Measurements from ENCODE around the gene KCNT1. TPM values are rescaled to one million over a fixed set of nuclear protein-coding genes. Genes with fewer than 3 reads are reported as not detected.

Gene KCNT1
- total RNA-seq, 1 experiment from 2014 or later: 0.17 TPM

DNA sequence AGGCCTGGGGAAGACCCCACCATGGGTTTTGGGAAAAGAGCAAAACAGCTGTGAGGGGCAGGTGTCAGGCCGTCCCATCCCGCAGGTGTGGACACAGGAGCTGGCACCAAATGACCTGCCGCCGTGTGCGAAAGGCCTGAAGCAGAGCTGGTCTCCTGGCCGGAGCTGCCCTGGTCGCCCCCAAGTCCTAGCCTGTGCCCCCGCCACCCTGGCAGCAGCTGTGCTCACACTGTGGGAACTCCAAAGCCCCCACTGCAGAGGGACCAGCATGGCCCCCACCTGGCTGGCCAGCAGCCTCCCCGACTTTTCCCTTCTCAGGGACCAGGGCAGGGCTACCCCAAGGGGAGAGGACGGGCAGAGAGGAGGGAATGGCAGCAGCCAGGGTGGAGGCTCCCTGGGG lies 88.4 kb downstream of the KCNT1 start:
- no peaks in the 10 kb centered on the region for H4K20me1 ChIP-seq (ENCODE audit: insufficient read depth)
- no peak for DNase-seq (ENCODE audit: low read depth, low spot score)
- H3K36me3 ChIP-seq (ENCODE audit: control insufficient read depth in 1 of 2, insufficient read depth in 2 of 2, low read length in 2 of 2): no peaks in the 10 kb centered on the region
- ChIA-PET CTCF (no interaction called here), POLR2A (interaction anchor here (0.6 kb wide), 1 partner anchor 160 kb away, joined by 3 read pairs; no protein-coding TSS in a partner anchor), RAD21 (ENCODE audit: low non-redundant PET in 1 of 2, low total read pairs in 2 of 2, uncharacterized antibody in 2 of 2, unreplicated experiment in 2 of 2) (no interaction called here)
- no peaks in the 10 kb centered on the region for H3K27me3 ChIP-seq (ENCODE audit: insufficient read depth, low read length)
- H3K4me1 ChIP-seq (ENCODE audit: control insufficient read depth in 1 of 2, insufficient read depth in 2 of 2, low read length in 2 of 2): no peaks in the 10 kb centered on the region
- no peak overlapping the region for H3K4me3 ChIP-seq (replicated peaks in 1 of 2; ENCODE audit: low read depth in 1 of 2, low read length in 2 of 2)
- no peak overlapping the region for H3K9ac ChIP-seq (ENCODE audit: low read length)
- no peak for ATAC-seq
- no TSS peak for BruUV-seq (replicated peaks)
- intact Hi-C loops (cut with micrococcal nuclease): no loop called here
- no peak overlapping the region for H3K4me2 ChIP-seq (ENCODE audit: low read length)
- H3K9me2 ChIP-seq (ENCODE audit: insufficient read depth): no peaks in the 10 kb centered on the region
- no peaks in the 10 kb centered on the region for H3K9me3 ChIP-seq (ENCODE audit: control insufficient read depth in 1 of 2, insufficient read depth in 1 of 2, low read depth in 1 of 2, low read length in 2 of 2)
- H3K27ac ChIP-seq (ENCODE audit: low read depth, low read length): no peak overlapping the region
- H3K79me2 ChIP-seq (ENCODE audit: insufficient read depth, low read length): no peaks in the 10 kb centered on the region
- H2AFZ ChIP-seq (ENCODE audit: low read depth, low read length, poor library complexity, severe bottlenecking): no peak overlapping the region
- no peak for TF ChIP-seq TCF7L2 (IDR thresholded peaks at IDR 0.05; ENCODE audit: borderline replicate concordance, extremely low read depth, insufficient read depth, insufficient read length)
- TF ChIP-seq SP1 (IDR thresholded peaks at IDR 0.05; ENCODE audit: low read depth): no peak

DNA sequence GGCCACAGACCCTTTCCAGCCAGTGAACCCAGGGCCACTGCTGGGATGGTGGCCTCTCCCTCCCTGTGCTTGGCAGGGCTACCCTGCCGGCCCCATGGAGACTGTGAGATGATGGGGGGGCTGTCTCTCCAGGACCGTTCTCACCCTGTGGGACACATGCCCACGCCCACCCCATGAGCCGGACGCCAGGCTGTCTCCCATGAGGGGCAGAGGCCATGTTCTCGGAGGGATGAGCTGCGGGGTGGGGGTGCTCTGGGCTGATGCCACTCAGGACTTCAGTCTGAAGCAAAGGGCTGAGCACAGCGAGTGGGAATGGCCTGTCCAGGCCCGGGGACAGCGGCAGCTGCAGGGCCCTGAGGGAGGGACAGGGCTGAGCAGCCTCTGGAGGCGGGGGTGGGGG lies 88.9 kb downstream of the KCNT1 start:
- Histone ChIP-seq H3K27me3 (ENCODE audit: insufficient read depth, low read length) (no peaks in the 10 kb centered on the region), H3K27ac (ENCODE audit: low read depth, low read length) (no peak overlapping the region), H3K9me2 (ENCODE audit: insufficient read depth) (no peaks in the 10 kb centered on the region), H3K4me3 (replicated peaks in 1 of 2; ENCODE audit: low read depth in 1 of 2, low read length in 2 of 2) (no peak overlapping the region), H3K4me1 (ENCODE audit: control insufficient read depth in 1 of 2, insufficient read depth in 2 of 2, low read length in 2 of 2) (no peaks in the 10 kb centered on the region), H2AFZ (ENCODE audit: low read depth, low read length, poor library complexity, severe bottlenecking) (no peak overlapping the region), H3K9ac (ENCODE audit: low read length) (no peak overlapping the region), H4K20me1 (ENCODE audit: insufficient read depth) (no peaks in the 10 kb centered on the region), H3K4me2 (ENCODE audit: low read length) (no peak overlapping the region), H3K36me3 (ENCODE audit: control insufficient read depth in 1 of 2, insufficient read depth in 2 of 2, low read length in 2 of 2) (no peaks in the 10 kb centered on the region), H3K79me2 (ENCODE audit: insufficient read depth, low read length) (no peaks in the 10 kb centered on the region), H3K9me3 (ENCODE audit: control insufficient read depth in 1 of 2, insufficient read depth in 1 of 2, low read depth in 1 of 2, low read length in 2 of 2) (no peaks in the 10 kb centered on the region)
- ATAC-seq (no peak; the same call in 1 of the 2 replicates), DNase-seq (ENCODE audit: low read depth, low spot score) (no peak)
- POLR2A ChIA-PET: no interaction called here
- CTCF ChIA-PET: no interaction called here
- intact Hi-C loops (cut with micrococcal nuclease): no loop called here
- RAD21 ChIA-PET (ENCODE audit: low non-redundant PET in 1 of 2, low total read pairs in 2 of 2, uncharacterized antibody in 2 of 2, unreplicated experiment in 2 of 2): no interaction called here
- TF ChIP-seq ZBTB33 (IDR thresholded peaks at IDR 0.05; ENCODE audit: extremely low read depth, insufficient replicate concordance, low read length): no peak
- no peak for TF ChIP-seq EZH2phosphoT487 (IDR thresholded peaks at IDR 0.05; ENCODE audit: borderline replicate concordance)
- no peak for TF ChIP-seq TCF7L2 (IDR thresholded peaks at IDR 0.05; ENCODE audit: borderline replicate concordance, extremely low read depth, insufficient read depth, insufficient read length)
- TF ChIP-seq CTCF (IDR thresholded peaks at IDR 0.05 in 2 of 3, conservative IDR thresholded peaks at IDR 0.05 in 1 of 3; ENCODE audit: borderline replicate concordance in 1 of 3, insufficient read depth in 1 of 3, low read depth in 2 of 3, low read length in 2 of 3): no peak
- TF ChIP-seq MAX (IDR thresholded peaks at IDR 0.05): no peak
- TF ChIP-seq POLR2AphosphoS5 (IDR thresholded peaks at IDR 0.05; ENCODE audit: low read depth, low read length): no peak
- TF ChIP-seq POLR2A (IDR thresholded peaks at IDR 0.05; ENCODE audit: borderline replicate concordance, extremely low read depth, insufficient read depth, insufficient read length): no peak
- no peak for TF ChIP-seq ZFX (IDR thresholded peaks at IDR 0.05)
- no peak for TF ChIP-seq CEBPB (IDR thresholded peaks at IDR 0.05; ENCODE audit: low read depth)
- no peak for TF ChIP-seq SIN3A (IDR thresholded peaks at IDR 0.05; ENCODE audit: low read depth)
- TF ChIP-seq EZH2 (IDR thresholded peaks at IDR 0.05): no peak
- TF ChIP-seq RAD21 (IDR thresholded peaks at IDR 0.05; ENCODE audit: low read depth): no peak
- TF ChIP-seq ELF1 (IDR thresholded peaks at IDR 0.05; ENCODE audit: borderline replicate concordance, low read depth): no peak
- no peak for TF ChIP-seq CBX3 (IDR thresholded peaks at IDR 0.05; ENCODE audit: low read depth)
- TF ChIP-seq JUND (IDR thresholded peaks at IDR 0.05): no peak
- no peak for TF ChIP-seq ZNF274 (IDR thresholded peaks at IDR 0.05; ENCODE audit: low read depth, low read length)
- no TSS peak for BruUV-seq (replicated peaks)

Measured in HCT116 (cell line).